OCI-LY3 (cell line): ENCODE measurements around the gene CCT2.
A peak's percentile ranks its signal among the peaks of the same experiment; 100 is the strongest.

Experiments used
- H2AFZ ChIP-seq: fragments of 200-600, 300-600 bp; shearing (Covaris generic); 2 replicates; pipeline ENCODE4 v1.6.0; 2014; ENCODE audit warnings: antibody characterized with exemption, low read depth, low read length
- H3K27ac ChIP-seq: fragments of 200-600, 300-600 bp; sonication (generic); 2 replicates; pipeline ENCODE4 v1.5.1; 2014; ENCODE audit warnings: mild to moderate bottlenecking, low read length, moderate library complexity, mixed read lengths
- H3K27me3 ChIP-seq: fragments of 200-600, 300-600 bp; sonication (generic); 2 replicates; pipeline ENCODE4 v1.6.1; 2014; ENCODE audit warnings: low read depth, low read length, mixed read lengths
- H3K36me3 ChIP-seq: fragments of 200-600, 300-600 bp; sonication (generic); replicated peaks from 2 replicates; pipeline ENCODE3; 2014; ENCODE audit warnings: low read depth, low read length, mixed read lengths
- H3K4me1 ChIP-seq: fragments of 300-600, 200-600 bp; sonication (generic); 2 replicates; pipeline ENCODE4 v1.6.1; 2014; ENCODE audit warnings: low read length, mixed read lengths
- H3K4me2 ChIP-seq: fragments of 200-600, 300-600 bp; sonication (generic); 2 replicates; pipeline ENCODE4 v1.6.1; 2014; ENCODE audit warnings: low read length, mixed read lengths
- H3K4me3 ChIP-seq: fragments of 300-600, 200-600 bp; sonication (generic); 2 replicates; pipeline ENCODE4 v1.5.1; 2014; ENCODE audit warnings: antibody characterized with exemption, mild to moderate bottlenecking, low read length, moderate library complexity
- H3K79me2 ChIP-seq: fragments of 300-600, 200-600 bp; shearing (Covaris generic); 2 replicates; pipeline ENCODE4 v1.6.1; 2014; ENCODE audit warnings: mild to moderate bottlenecking, low read length, mixed read lengths
- H3K9ac ChIP-seq: fragments of 300-600, 200-600 bp; shearing (Covaris generic); 2 replicates; pipeline ENCODE4 v1.6.0; 2014; ENCODE audit warnings: mild to moderate bottlenecking, low read length, moderate library complexity
- H3K9me3 ChIP-seq: fragments of 200-600, 300-600 bp; shearing (Covaris generic); 2 replicates; pipeline ENCODE4 v1.6.1; 2014; ENCODE audit warnings: low read length, mixed read lengths; ENCODE audit not compliant: insufficient read depth
- H4K20me1 ChIP-seq: fragments of 200-600, 300-600 bp; sonication (generic); 2 replicates; pipeline ENCODE4 v1.6.1; 2016; ENCODE audit warnings: low read length, mixed read lengths; ENCODE audit not compliant: insufficient read depth
- CTCF ChIP-seq: fragments of 200-600, 300-600 bp; sonication (generic); IDR thresholded peaks from 2 replicates; pipeline ENCODE4 v1.5.1; 2014; ENCODE audit warnings: antibody characterized with exemption, low read length, low read depth
- EZH2phosphoT487 ChIP-seq: fragments of 200-600 bp; shearing (Covaris generic); IDR thresholded peaks from 2 replicates; pipeline ENCODE4 v1.6.1; 2018; ENCODE audit warnings: antibody characterized with exemption, mixed run types, low read depth

Gene CCT2

GRCh38 chr12:69546693-69547438, 38.4 kb upstream of the CCT2 start:
- Histone ChIP-seq H3K4me3 (no peak overlapping the region), H3K9ac (no peak overlapping the region), H3K4me2 (peak overlapping the region; percentile 7; the same call in 1 of the 2 replicates), H4K20me1 (no peaks in the 10 kb centered on the region), H3K4me1 (peaks cover 9% of the 10 kb centered on the region), H3K79me2 (no peaks in the 10 kb centered on the region), H3K27me3 (no peaks in the 10 kb centered on the region), H3K9me3 (0 out of 2 replicates have a peak, but pooled peaks cover 3% of the 10 kb centered on the region), H2AFZ (no peak overlapping the region), H3K27ac (no peak overlapping the region), H3K36me3 (peaks cover 13% of the 10 kb centered on the region)
- TF ChIP-seq CTCF = no peak
- no peak for TF ChIP-seq EZH2phosphoT487

DNA sequence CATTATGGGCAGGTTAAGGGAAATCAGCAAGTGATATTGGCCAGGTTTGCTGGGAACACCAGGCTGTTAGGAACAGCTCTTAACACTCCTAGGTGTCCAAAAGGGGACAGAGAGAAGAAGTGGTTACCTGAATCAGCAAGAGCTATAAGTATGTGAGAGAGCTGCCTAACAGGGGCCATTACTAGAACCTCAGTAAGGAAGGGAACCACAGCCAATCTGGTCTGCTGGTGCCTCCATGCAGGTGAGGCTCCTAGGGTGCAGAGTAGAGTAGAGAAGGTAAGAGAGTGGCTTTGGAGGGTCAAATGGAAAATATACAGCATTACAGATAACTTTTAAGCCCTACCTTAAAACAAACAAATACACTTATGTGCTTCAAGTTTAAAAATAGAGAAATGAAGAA, 36.6 kb upstream of the CCT2 start:
- Histone ChIP-seq H3K4me3 (no peak overlapping the region), H4K20me1 (no peaks in the 10 kb centered on the region), H3K36me3 (peaks cover 3% of the 10 kb centered on the region), H3K4me2 (no peak overlapping the region), H2AFZ (no peak overlapping the region), H3K79me2 (no peaks in the 10 kb centered on the region), H3K9ac (no peak overlapping the region), H3K9me3 (0 out of 2 replicates have a peak, but pooled peaks cover under 1% of the 10 kb centered on the region), H3K4me1 (peaks cover 9% of the 10 kb centered on the region), H3K27me3 (no peaks in the 10 kb centered on the region), H3K27ac (no peak overlapping the region)
- no peak for TF ChIP-seq EZH2phosphoT487
- no peak for TF ChIP-seq CTCF

GRCh38 chr12:69550569-69551350, 34.5 kb upstream of the CCT2 start:
- TF ChIP-seq CTCF (no peak), EZH2phosphoT487 (no peak)
- H3K9me3 ChIP-seq = no peaks in the 10 kb centered on the region
- H3K27ac ChIP-seq = no peak overlapping the region
- H3K4me1 ChIP-seq = peaks cover 9% of the 10 kb centered on the region
- H3K4me2 ChIP-seq = no peak overlapping the region
- no peaks in the 10 kb centered on the region for H4K20me1 ChIP-seq
- no peaks in the 10 kb centered on the region for H3K27me3 ChIP-seq
- no peaks in the 10 kb centered on the region for H3K36me3 ChIP-seq
- no peaks in the 10 kb centered on the region for H3K79me2 ChIP-seq
- no peak overlapping the region for H3K4me3 ChIP-seq
- H3K9ac ChIP-seq = no peak overlapping the region
- H2AFZ ChIP-seq = no peak overlapping the region

- TF ChIP-seq CTCF = no peak
- TF ChIP-seq EZH2phosphoT487 = no peak
- Histone ChIP-seq H3K79me2 (no peaks in the 10 kb centered on the region), H3K9me3 (no peaks in the 10 kb centered on the region), H3K27ac (no peak overlapping the region), H3K27me3 (no peaks in the 10 kb centered on the region), H4K20me1 (no peaks in the 10 kb centered on the region), H2AFZ (no peak overlapping the region), H3K4me1 (no peaks in the 10 kb centered on the region), H3K4me3 (no peak overlapping the region), H3K9ac (no peak overlapping the region), H3K36me3 (no peaks in the 10 kb centered on the region), H3K4me2 (no peak overlapping the region)
These were observed 31.5 kb upstream of the CCT2 start for GRCh38 chr12:69553628-69554248.
